ENCODE measurements around the gene ABR.

Gene ABR

DNA sequence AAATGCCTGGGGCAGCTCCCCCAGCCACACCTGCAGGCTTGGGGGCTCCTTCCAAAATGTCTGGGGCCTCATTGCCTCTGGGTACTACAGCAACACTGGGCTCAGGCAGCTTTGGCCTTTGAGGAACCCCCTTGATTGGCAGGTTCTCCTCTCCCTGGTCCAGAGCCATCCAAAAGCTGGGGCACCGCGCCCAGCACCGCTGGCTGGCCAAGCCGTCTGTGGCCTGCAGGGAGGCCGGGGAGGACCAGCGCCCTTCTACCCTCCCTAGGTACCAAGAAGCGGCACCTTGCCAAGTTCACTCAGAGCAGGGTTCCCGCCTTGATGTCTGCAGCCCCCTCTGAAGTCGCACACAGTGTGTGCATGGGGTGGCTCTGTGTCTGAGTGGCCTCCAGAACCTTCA is 152.7 kb downstream of the ABR start:
- Histone ChIP-seq H3K4me3 (ENCODE audit: low read length) (no peak overlapping the region), H3K36me3 (ENCODE audit: control insufficient read depth, insufficient read depth, low read length) (no peaks in the 10 kb centered on the region), H3K27me3 (ENCODE audit: control insufficient read depth, insufficient read depth, low read length) (no peaks in the 10 kb centered on the region), H3K4me1 (ENCODE audit: control insufficient read depth, insufficient read depth, low read length) (peaks cover 11% of the 10 kb centered on the region), H3K9ac (ENCODE audit: low read length) (no peak overlapping the region), H3K9me3 (ENCODE audit: control insufficient read depth, low read length) (no peaks in the 10 kb centered on the region)

DNA sequence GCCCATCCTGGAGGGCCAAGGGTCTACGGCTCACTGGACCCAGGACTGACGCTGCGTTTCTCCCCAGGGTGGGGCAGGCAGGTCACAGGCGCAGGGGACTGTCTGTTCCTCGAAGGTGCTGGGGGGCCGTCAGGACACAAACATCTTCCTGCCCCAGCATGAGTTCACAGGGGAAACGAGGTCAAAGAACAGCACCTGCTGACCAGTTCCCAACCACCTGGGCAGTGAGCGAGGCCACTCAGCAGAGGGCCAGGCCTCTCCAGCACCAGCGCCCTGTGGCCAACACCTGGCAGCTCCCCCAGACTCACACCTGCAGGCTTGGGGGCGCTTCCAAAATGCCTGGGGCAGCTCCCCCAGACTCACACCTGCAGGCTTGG is 153.2 kb downstream of the ABR start:
- Histone ChIP-seq H3K4me1 (ENCODE audit: control insufficient read depth, insufficient read depth, low read length) (peaks cover 11% of the 10 kb centered on the region), H3K36me3 (ENCODE audit: control insufficient read depth, insufficient read depth, low read length) (no peaks in the 10 kb centered on the region), H3K9me3 (ENCODE audit: control insufficient read depth, low read length) (no peaks in the 10 kb centered on the region), H3K27me3 (ENCODE audit: control insufficient read depth, insufficient read depth, low read length) (no peaks in the 10 kb centered on the region), H3K9ac (ENCODE audit: low read length) (no peak overlapping the region), H3K4me3 (ENCODE audit: low read length) (no peak overlapping the region)

DNA sequence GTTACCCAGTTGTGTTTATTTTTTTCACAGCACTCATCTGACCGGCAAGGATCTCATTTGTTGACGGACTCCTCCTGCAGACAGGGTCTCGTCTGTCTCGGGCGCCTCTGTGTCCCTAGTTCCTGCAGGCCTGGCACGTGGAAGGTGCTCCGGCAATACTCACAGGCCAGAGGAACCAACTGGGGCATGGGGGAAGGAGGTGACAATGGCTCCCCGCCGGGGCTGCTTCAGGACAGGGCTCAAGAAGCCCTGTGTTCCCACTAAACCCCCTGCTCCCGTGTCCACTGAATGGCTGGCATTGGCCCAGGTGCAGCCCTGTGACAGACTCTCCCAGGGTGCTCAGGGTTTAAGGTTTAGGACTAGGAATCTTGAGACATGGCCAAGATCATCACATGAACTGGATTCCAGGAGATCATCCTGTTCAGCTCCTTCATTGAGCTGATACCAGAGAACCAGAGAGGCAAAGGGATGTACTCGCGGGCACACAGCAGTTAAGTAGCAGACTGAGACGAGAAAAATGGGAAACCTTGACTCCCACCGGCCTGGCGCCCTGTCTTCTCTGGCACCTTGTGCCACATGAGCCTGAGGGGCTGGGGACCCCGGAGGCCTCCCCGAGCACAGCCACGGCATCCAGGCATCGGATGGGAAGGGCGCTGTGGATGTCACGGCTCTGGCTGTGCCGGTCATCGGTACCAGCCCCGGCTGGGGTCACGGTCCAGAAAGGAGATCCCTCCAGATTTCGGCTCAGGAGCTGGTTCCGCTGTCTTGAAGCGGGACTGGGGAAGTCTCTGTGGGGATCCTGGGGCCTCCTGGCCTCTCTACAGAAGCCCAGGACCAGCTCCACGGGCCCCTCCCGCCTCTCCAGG is 153.8 kb downstream of the ABR start:
- Histone ChIP-seq H3K9me3 (ENCODE audit: control insufficient read depth, low read length) (no peaks in the 10 kb centered on the region), H3K4me3 (ENCODE audit: low read length) (no peak overlapping the region), H3K27me3 (ENCODE audit: control insufficient read depth, insufficient read depth, low read length) (no peaks in the 10 kb centered on the region), H3K4me1 (ENCODE audit: control insufficient read depth, insufficient read depth, low read length) (peaks cover 11% of the 10 kb centered on the region), H3K36me3 (ENCODE audit: control insufficient read depth, insufficient read depth, low read length) (no peaks in the 10 kb centered on the region), H3K9ac (ENCODE audit: low read length) (no peak overlapping the region)

DNA sequence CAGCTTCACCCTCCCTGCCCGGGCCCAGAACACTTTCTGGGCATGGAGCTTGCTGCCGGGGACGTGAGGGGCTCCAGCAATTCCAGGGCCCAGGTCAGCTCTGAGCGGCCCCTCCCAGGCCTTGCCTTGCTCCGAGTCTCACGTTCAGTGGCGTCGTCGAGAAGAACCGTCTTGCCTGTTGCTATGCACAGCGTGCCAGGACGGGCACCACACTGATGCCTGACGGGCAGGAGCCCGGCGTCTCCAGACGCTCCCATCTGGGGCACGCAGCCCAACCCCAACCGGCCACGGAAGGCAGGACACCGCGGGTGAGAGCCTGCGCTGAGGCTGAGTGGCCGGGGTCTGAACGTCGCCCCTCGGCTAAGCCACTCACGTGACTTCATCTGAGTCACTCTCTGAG is 155.7 kb downstream of the ABR start:
- H3K36me3 ChIP-seq (ENCODE audit: control insufficient read depth, insufficient read depth, low read length) = no peaks in the 10 kb centered on the region
- no peak overlapping the region for H3K9ac ChIP-seq (ENCODE audit: low read length)
- H3K9me3 ChIP-seq (ENCODE audit: control insufficient read depth, low read length) = no peaks in the 10 kb centered on the region
- peaks cover 15% of the 10 kb centered on the region for H3K4me1 ChIP-seq (ENCODE audit: control insufficient read depth, insufficient read depth, low read length)
- no peak overlapping the region for H3K4me3 ChIP-seq (ENCODE audit: low read length)
- H3K27me3 ChIP-seq (ENCODE audit: control insufficient read depth, insufficient read depth, low read length) = no peaks in the 10 kb centered on the region

DNA sequence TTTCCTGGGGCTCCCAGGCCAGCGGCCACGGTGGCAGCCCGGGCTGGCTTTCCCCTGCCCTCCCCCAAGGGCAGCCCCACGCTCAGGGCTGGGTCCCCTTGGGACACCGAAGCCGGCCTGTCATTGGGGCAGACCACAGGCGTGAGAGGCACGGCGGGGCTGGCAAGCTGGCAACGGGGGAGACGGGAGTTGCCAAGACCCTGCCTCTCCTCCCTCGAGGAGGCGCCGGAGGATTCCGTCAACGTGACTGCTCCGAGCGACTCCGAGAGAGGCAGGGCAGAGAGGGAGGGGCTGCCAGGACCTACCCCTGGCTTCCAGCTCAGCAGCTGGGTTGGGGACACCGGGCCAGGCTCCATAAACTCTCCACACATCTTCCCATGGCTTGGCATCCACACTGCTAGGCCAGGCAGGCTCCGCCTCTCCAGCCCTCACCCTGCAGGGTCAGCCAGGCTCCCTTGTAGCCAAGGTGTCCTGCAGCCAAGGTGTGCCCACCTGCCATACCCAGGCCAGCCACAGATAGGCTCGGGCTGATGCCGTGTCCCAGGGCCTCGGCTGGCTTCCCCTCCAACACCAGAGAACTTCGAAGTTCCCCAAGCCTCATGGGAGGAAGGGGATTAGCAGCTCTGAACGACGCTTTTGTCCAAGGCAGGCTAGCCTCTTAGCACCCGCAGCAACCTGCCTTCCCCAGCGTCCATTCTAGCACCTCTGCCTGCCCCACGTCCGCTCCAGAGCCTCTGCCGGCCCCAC is 157.3 kb downstream of the ABR start:
- H3K36me3 ChIP-seq (ENCODE audit: control insufficient read depth, insufficient read depth, low read length) = no peaks in the 10 kb centered on the region
- H3K4me3 ChIP-seq (ENCODE audit: low read length) = no peak overlapping the region
- no peaks in the 10 kb centered on the region for H3K27me3 ChIP-seq (ENCODE audit: control insufficient read depth, insufficient read depth, low read length)
- H3K9me3 ChIP-seq (ENCODE audit: control insufficient read depth, low read length) = no peaks in the 10 kb centered on the region
- H3K9ac ChIP-seq (ENCODE audit: low read length) = no peak overlapping the region
- peaks cover 18% of the 10 kb centered on the region for H3K4me1 ChIP-seq (ENCODE audit: control insufficient read depth, insufficient read depth, low read length)

DNA sequence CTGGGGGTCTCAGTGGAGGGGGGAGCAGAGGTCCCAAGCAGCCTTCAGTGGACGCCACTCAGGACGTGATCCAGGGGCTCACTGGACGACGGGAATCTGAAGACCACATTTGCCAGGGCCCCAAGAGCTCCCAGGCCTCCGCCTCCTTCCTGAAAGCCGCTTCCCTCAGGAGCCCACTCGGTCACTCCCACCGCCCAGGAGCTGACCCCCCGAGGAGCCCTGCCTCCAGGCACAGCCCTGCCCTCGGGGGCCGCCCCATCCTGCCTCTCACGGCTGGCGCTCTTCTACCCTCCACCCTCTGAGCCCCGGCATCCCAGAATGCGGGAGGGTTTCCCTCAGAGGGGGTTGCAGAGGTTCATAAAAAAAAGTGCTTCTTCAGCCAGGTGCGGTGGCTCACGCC is 158.6 kb downstream of the ABR start:
- H3K4me3 ChIP-seq (ENCODE audit: low read length) = no peak overlapping the region
- H3K27me3 ChIP-seq (ENCODE audit: control insufficient read depth, insufficient read depth, low read length) = no peaks in the 10 kb centered on the region
- H3K36me3 ChIP-seq (ENCODE audit: control insufficient read depth, insufficient read depth, low read length) = no peaks in the 10 kb centered on the region
- peak overlapping the region; percentile 8 for H3K9ac ChIP-seq (ENCODE audit: low read length)
- H3K4me1 ChIP-seq (ENCODE audit: control insufficient read depth, insufficient read depth, low read length) = peaks cover 18% of the 10 kb centered on the region
- no peaks in the 10 kb centered on the region for H3K9me3 ChIP-seq (ENCODE audit: control insufficient read depth, low read length)

DNA sequence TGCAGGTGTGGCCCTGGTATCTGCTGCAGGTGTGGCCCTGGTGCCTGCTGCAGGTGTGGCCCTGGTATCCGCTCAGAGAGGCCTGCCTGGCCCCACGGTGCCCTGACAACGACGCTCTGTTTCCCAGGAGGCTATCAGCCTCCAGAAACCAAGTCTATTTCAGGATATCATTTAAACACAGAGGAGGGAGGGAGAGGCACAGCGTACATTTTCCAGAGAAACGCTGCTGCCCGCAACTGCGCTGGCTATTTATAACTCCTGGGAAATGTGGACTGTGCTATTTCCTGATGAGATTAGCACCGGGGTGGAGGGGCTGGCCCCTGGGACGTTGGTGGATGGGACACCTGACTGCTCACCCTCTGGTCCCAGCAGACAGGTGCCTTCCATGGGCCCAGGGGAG is 160.3 kb downstream of the ABR start:
- Histone ChIP-seq H3K27me3 (ENCODE audit: control insufficient read depth, insufficient read depth, low read length) (no peaks in the 10 kb centered on the region), H3K9ac (ENCODE audit: low read length) (no peak overlapping the region), H3K4me1 (ENCODE audit: control insufficient read depth, insufficient read depth, low read length) (peaks cover 18% of the 10 kb centered on the region), H3K36me3 (ENCODE audit: control insufficient read depth, insufficient read depth, low read length) (no peaks in the 10 kb centered on the region), H3K4me3 (ENCODE audit: low read length) (no peak overlapping the region), H3K9me3 (ENCODE audit: control insufficient read depth, low read length) (no peaks in the 10 kb centered on the region)

DNA sequence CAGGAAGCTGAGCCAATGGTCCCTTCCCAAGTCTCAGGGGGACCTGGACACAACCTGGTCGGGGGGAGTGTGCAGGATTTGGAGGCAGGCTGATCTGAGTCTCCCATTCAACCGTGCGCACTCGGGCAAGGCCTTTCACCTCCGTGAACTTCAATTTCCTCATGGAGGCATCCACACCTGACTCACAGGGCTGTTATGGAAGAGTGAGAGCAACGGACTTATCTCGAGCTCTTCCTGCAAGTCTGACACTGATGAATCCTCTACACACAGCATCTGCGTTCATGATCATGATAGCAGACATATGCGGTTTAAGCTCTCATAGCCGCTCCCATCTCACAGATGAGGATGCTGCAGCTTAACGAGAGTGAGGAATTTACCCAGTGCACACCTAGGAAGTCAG is 161.2 kb downstream of the ABR start:
- Histone ChIP-seq H3K4me3 (ENCODE audit: low read length) (no peak overlapping the region), H3K4me1 (ENCODE audit: control insufficient read depth, insufficient read depth, low read length) (peaks cover 18% of the 10 kb centered on the region), H3K9ac (ENCODE audit: low read length) (peak overlapping the region; percentile 11)

DNA sequence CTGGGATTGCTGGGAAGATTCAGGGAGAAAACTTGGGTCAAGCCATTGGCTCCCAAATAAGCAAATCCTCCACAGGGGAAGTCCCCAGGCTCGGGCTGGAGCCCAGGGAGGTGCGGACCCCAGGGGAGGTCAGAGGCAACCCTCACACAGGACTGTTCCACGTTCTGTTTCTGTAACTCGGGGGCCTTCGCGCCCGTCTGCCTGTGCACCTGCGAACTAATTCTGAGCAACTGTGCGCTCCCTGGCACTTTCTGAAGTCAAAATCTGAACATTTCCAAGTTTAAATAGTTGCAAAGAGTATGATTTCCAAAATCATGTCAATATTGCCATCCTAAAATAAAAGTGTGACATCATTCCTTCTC is 166.1 kb downstream of the ABR start:
- Histone ChIP-seq H3K4me3 (ENCODE audit: low read length) (no peak overlapping the region), H3K27me3 (ENCODE audit: control insufficient read depth, insufficient read depth, low read length) (no peaks in the 10 kb centered on the region), H3K9me3 (ENCODE audit: control insufficient read depth, low read length) (no peaks in the 10 kb centered on the region), H3K4me1 (ENCODE audit: control insufficient read depth, insufficient read depth, low read length) (no peaks in the 10 kb centered on the region), H3K9ac (ENCODE audit: low read length) (no peak overlapping the region), H3K36me3 (ENCODE audit: control insufficient read depth, insufficient read depth, low read length) (peaks cover 12% of the 10 kb centered on the region)

More for the DNA sequence above, 161.2 kb downstream of the ABR start:
- H3K36me3 ChIP-seq (ENCODE audit: control insufficient read depth, insufficient read depth, low read length) = no peaks in the 10 kb centered on the region
- H3K27me3 ChIP-seq (ENCODE audit: control insufficient read depth, insufficient read depth, low read length) = no peaks in the 10 kb centered on the region
- no peaks in the 10 kb centered on the region for H3K9me3 ChIP-seq (ENCODE audit: control insufficient read depth, low read length)

DNA sequence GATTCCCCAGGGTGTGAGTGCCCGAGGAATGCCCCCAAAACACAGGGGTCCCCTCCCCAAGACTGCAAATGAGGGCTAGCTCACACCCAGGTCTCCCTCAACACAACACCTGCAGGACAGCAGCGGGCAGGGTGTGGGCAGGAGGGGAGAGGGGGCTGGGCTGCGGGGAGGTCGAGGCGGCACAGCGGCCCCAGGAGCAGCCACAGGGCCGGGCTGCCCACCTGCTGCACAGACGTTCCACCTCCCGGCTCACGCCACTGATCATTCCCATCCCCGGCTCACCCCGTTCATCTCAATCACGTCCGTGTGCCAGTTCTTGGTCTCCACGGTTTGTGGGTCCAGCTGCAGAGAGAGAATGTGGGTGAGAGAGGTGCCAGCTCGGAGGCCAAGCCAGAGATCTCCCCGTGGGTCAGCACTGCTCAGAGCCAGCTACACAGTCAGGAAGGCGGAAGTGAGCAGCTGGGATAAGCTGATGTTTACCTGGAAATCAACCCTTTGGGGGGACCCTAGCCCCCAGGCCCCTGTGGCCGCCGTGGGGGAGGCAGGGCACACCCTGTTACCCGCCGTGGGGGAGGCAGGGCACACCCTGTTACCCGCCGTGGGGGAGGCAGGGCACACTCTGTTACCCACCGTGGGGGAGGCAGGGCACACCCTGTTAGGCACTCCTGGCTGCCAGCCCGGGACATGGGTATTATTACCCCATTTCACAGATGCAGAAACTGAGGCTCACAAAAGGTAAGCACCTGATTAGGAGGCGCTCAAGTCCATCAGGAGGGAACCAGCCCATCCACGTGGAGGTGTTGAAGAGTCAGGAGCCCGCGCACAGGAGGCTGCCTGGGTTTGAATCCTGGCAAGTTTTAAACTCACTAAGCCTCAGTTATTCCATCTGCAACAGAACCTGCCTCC is 166.7 kb downstream of the ABR start:
- Histone ChIP-seq H3K9me3 (ENCODE audit: control insufficient read depth, low read length) (no peaks in the 10 kb centered on the region), H3K4me3 (ENCODE audit: low read length) (no peak overlapping the region), H3K4me1 (ENCODE audit: control insufficient read depth, insufficient read depth, low read length) (no peaks in the 10 kb centered on the region), H3K36me3 (ENCODE audit: control insufficient read depth, insufficient read depth, low read length) (peaks cover 12% of the 10 kb centered on the region), H3K9ac (ENCODE audit: low read length) (no peak overlapping the region), H3K27me3 (ENCODE audit: control insufficient read depth, insufficient read depth, low read length) (no peaks in the 10 kb centered on the region)

DNA sequence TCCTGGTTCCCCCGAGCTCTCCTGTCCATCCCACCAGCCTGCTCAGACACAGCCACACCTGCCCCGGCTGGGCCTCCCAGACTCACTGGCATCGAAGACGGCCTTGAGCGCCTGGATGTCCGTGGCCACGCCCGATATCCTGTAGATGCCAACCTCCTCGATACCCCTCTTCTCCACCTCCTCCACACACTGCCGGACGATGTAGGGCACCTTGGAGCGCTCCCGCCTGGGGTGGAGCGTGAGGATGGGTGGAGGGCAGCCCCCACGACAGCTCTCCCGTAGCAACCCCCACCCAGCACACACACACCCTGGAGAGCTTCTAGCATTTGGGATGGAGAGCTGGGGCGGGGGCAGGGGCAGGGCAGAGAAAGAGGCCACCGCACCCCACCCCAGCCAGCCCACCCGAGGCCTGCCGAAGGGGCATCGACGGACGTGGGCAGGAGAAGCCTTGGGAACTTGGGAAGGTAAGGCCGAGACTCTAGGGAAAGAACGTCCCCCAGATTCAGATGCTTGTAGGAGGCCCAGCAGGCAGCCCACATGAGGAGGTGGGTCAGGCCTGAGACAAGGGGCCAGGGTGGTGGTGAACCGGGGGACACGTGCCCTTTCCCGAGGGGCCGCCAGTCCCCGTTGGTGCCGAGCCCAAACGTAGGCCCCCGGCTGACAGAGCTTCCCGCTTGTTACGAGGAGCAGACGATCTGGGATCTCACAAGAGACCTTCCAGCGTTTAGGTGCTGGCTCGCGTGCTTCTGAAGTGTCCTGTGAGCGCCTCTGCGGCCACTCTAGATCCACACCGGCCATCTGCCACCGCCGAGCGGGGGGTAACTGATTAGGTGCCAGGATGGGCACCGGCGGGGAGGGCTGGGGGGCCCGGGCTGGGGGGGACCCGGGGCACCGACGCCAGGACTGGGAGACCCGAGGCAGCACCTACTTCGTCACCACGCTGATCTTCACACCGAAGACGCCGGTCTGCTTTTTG is 167.7 kb downstream of the ABR start:
- Histone ChIP-seq H3K36me3 (ENCODE audit: control insufficient read depth, insufficient read depth, low read length) (peaks cover 16% of the 10 kb centered on the region), H3K4me1 (ENCODE audit: control insufficient read depth, insufficient read depth, low read length) (peaks cover 5% of the 10 kb centered on the region), H3K9me3 (ENCODE audit: control insufficient read depth, low read length) (no peaks in the 10 kb centered on the region), H3K4me3 (ENCODE audit: low read length) (no peak overlapping the region), H3K27me3 (ENCODE audit: control insufficient read depth, insufficient read depth, low read length) (no peaks in the 10 kb centered on the region), H3K9ac (ENCODE audit: low read length) (no peak overlapping the region)
